HEK293 (cell line): ENCODE measurements around the gene ENDOU.

Experiments used
- ATF2 ChIP-seq: fragments of 450-650 bp; formaldehyde crosslinking; IDR thresholded peaks from 2 replicates; pipeline ENCODE4 v1.5.1; 2016; ENCODE audit warnings: missing biosample characterization, missing genetic modification characterization, low read depth
- ZBTB7A ChIP-seq: fragments of 450-650 bp; formaldehyde crosslinking; IDR thresholded peaks from 2 replicates; pipeline ENCODE4 v1.5.1; 2016; ENCODE audit warnings: low read depth, missing biosample characterization, missing genetic modification characterization
- ZBTB8A ChIP-seq: fragments of 450-650 bp; formaldehyde crosslinking; IDR thresholded peaks from 2 replicates; pipeline ENCODE4 v1.5.1; 2016; ENCODE audit warnings: missing biosample characterization, missing genetic modification characterization
- ZFP3 ChIP-seq: fragments of 450-650 bp; formaldehyde crosslinking; IDR thresholded peaks from 2 replicates; pipeline ENCODE4 v1.5.1; 2016; ENCODE audit warnings: low read depth, missing biosample characterization, missing genetic modification characterization
- ZIC2 ChIP-seq: fragments of 450-650 bp; formaldehyde crosslinking; IDR thresholded peaks from 2 replicates; pipeline ENCODE4 v1.5.1; 2016; ENCODE audit warnings: missing biosample characterization, missing genetic modification characterization
- ZNF121 ChIP-seq: fragments of 450-650 bp; formaldehyde crosslinking; IDR thresholded peaks from 2 replicates; pipeline ENCODE4 v1.5.1; 2016; ENCODE audit warnings: missing biosample characterization, missing genetic modification characterization
- ZNF610 ChIP-seq: fragments of 450-650 bp; formaldehyde crosslinking; IDR thresholded peaks from 2 replicates; pipeline ENCODE4 v1.5.1; 2016; ENCODE audit warnings: missing biosample characterization, missing genetic modification characterization, borderline replicate concordance
- TF ChIP-seq, protein P1 (sequence below): fragments of 450-650 bp; formaldehyde crosslinking; IDR thresholded peaks from 2 replicates; pipeline ENCODE4 v1.5.1; 2016; ENCODE audit warnings: missing biosample characterization, missing genetic modification characterization

- TF ChIP-seq, protein P1, sequence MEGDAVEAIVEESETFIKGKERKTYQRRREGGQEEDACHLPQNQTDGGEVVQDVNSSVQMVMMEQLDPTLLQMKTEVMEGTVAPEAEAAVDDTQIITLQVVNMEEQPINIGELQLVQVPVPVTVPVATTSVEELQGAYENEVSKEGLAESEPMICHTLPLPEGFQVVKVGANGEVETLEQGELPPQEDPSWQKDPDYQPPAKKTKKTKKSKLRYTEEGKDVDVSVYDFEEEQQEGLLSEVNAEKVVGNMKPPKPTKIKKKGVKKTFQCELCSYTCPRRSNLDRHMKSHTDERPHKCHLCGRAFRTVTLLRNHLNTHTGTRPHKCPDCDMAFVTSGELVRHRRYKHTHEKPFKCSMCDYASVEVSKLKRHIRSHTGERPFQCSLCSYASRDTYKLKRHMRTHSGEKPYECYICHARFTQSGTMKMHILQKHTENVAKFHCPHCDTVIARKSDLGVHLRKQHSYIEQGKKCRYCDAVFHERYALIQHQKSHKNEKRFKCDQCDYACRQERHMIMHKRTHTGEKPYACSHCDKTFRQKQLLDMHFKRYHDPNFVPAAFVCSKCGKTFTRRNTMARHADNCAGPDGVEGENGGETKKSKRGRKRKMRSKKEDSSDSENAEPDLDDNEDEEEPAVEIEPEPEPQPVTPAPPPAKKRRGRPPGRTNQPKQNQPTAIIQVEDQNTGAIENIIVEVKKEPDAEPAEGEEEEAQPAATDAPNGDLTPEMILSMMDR = no peak
- TF ChIP-seq ATF2 (tag by site-specific recombination) (no peak), ZIC2 (tag by site-specific recombination) (no peak), ZFP3 (tag by site-specific recombination) (no peak), ZNF121 (tag by site-specific recombination) (no peak), ZBTB8A (tag by site-specific recombination) (no peak), ZNF610 (tag by site-specific recombination) (no peak), ZBTB7A (tag by site-specific recombination) (no peak)
Observed at GRCh38 chr12:47687636-47688035, 37.7 kb downstream of the ENDOU start.
